ENCODE measurements around the gene FGD4. TPM values are rescaled to one million over a fixed set of nuclear protein-coding genes. Genes with fewer than 3 reads are reported as not detected.
A peak's percentile ranks its signal among the peaks of the same experiment; 100 is the strongest.

The FGD4 gene
- 44.7 and 44.8 TPM in 2 replicates for total RNA-seq
- 5.7 and 6.6 TPM in 2 replicates for polyA plus RNA-seq
- polyA plus RNA-seq (2011; cell fraction: cytosol; rRNA removed), result 6.8 and 7.3 TPM in 2 replicates
- polyA plus RNA-seq (2011; cell fraction: nucleus; rRNA removed), result 27.6 and 37.7 TPM in 2 replicates
- 13.6 and 17.5 TPM in 2 replicates for polyA plus RNA-seq (2012)
- 35.4 and 41.0 TPM in 2 replicates for polyA minus RNA-seq
- polyA minus RNA-seq (2011; cell fraction: cytosol; rRNA and poly(A)+ RNA removed), result 8.9 TPM
- 79.0 and 91.1 TPM in 2 replicates for polyA minus RNA-seq (2011; cell fraction: nucleus; rRNA and poly(A)+ RNA removed)
- Bru-seq, nascent RNA, result percentile 95 among the genes with signal in this experiment
- BruChase-seq, experiment 1, labeled RNA remaining after a 6-hour chase, result percentile 85 among the genes with signal in this experiment
- BruChase-seq, experiment 2, labeled RNA remaining after a 2-hour chase, result percentile 89 among the genes with signal in this experiment
- long read RNA-seq, full-length matches to known transcripts, result 9 of 18 reads
- long read RNA-seq, partial matches to known transcripts, result 2 of 18 reads
- long read RNA-seq, other reads (novel, unspliced or antisense), result 7 of 18 reads

- Histone ChIP-seq H3K79me2 (ENCODE audit: control insufficient read depth, insufficient read depth, low read length) (peaks cover 17% of the 10 kb centered on the region), H3K9me3 (replicated peaks; ENCODE audit: control insufficient read depth, insufficient read depth, low read length) (no peaks in the 10 kb centered on the region), H3K4me1 (ENCODE audit: control insufficient read depth, extremely low read depth, insufficient read depth, low read length) (peaks cover 6% of the 10 kb centered on the region), H3K4me3 (replicated peaks in 1 of 3; ENCODE audit: insufficient read depth in 1 of 3, low read depth in 1 of 3, low read length in 3 of 3) (peak within 1 kb of the TSS; percentile 26 to 83 (median 76)), H3K9me1 (replicated peaks; ENCODE audit: control insufficient read depth, extremely low read depth, insufficient read depth, low read length) (no peaks in the 10 kb centered on the region), H2AFZ (ENCODE audit: low read depth, low read length) (peak within 1 kb of the TSS; percentile 76), H3K27ac (ENCODE audit: insufficient read depth, low read depth, low read length) (peak within 1 kb of the TSS; percentile 19), H3K4me2 (ENCODE audit: insufficient read depth, low read length) (peak within 1 kb of the TSS; percentile 82), H4K20me1 (replicated peaks; ENCODE audit: control insufficient read depth, extremely low read depth, insufficient read depth, low read length) (no peaks in the 10 kb centered on the region), H3K36me3 (ENCODE audit: control insufficient read depth in 2 of 2, extremely low read depth in 1 of 2, insufficient read depth in 2 of 2, low read length in 2 of 2) (no peaks in the 10 kb centered on the region), H3K27me3 (ENCODE audit: control insufficient read depth in 2 of 2, insufficient read depth in 2 of 2, low read length in 2 of 2) (no peaks in the 10 kb centered on the region), H3K9ac (replicated peaks; ENCODE audit: extremely low read depth, insufficient read depth, low read length) (peak within 1 kb of the TSS; percentile 59)
- DNase-seq (ENCODE audit: low read depth, low spot score) (peak; percentile 92), FAIRE-seq (peak; percentile 4)
- TF ChIP-seq MAX (IDR thresholded peaks at IDR 0.05; ENCODE audit: insufficient read depth, insufficient read length) (no peak), EZH2 (IDR thresholded peaks at IDR 0.05; ENCODE audit: borderline replicate concordance, low read depth, low read length, severe bottlenecking) (no peak), JUN (IDR thresholded peaks at IDR 0.05; ENCODE audit: borderline replicate concordance, insufficient read depth, insufficient read length, low read depth) (no peak), POLR2AphosphoS5 (IDR thresholded peaks at IDR 0.05; ENCODE audit: insufficient read depth, low read depth, low read length) (peak; percentile 44), MYC (IDR thresholded peaks at IDR 0.05; ENCODE audit: low read depth, low read length) (no peak), GATA2 (IDR thresholded peaks at IDR 0.05; ENCODE audit: insufficient read depth, insufficient read length, low read depth, low read length) (no peak), FOS (IDR thresholded peaks at IDR 0.05; ENCODE audit: borderline replicate concordance, insufficient read depth, low read length) (peak; percentile 17), POLR2A (IDR thresholded peaks at IDR 0.05; ENCODE audit: low read depth, low read length) (peak; percentile 62), CTCF (IDR thresholded peaks at IDR 0.05; ENCODE audit: extremely low read depth in 1 of 2, insufficient read depth in 1 of 2, low read depth in 1 of 2, low read length in 2 of 2) (peak; percentile 60 to 89)
- intact Hi-C loops (cut with micrococcal nuclease) (loop anchor here (1.0 kb wide), 3 partner anchors 38 to 273 kb away; no protein-coding TSS in a partner anchor), dilution Hi-C loops (cut with MboI; ENCODE audit: extremely low pct_ligation_motif_present, low sequenced_read_pairs) (no loop called here)
- ChIA-PET CTCF (interaction anchor here (0.6 to 3.7 kb wide), 17 partner anchors 16 to 272 kb away, joined by 3 to 29 read pairs (median 4); no protein-coding TSS in a partner anchor), POLR2A (interaction anchor here (1.0 kb wide), 1 partner anchor 37 kb away, joined by 5 read pairs; no protein-coding TSS in a partner anchor)
- no TSS peak for BruUV-seq (replicated peaks)
Measured at GRCh38 chr12:32399370-32400113, at the start of gene FGD4. FGD4 (plus strand) TSS chr12:32399558.

Data from endothelial cell of umbilical vein (primary cell).